CD4-positive, alpha-beta T cell (primary cell): ENCODE measurements around the gene MLIP. TPM values are rescaled to one million over a fixed set of nuclear protein-coding genes. Genes with fewer than 3 reads are reported as not detected.

Experiments
- ATAC-seq: fragments of 200-7000 bp; cut with Tn5 transposase; one replicate; pipeline ENCODE4 v1.10.0; 2022; ENCODE audit warnings: mild to moderate bottlenecking; ENCODE audit not compliant: poor library complexity
- CTCF ChIA-PET: fragments of 350-600 bp; sonication (Branson Sonifier 250); formaldehyde crosslinking; loops from one replicate; lab custom pipeline; 2021; ENCODE audit warnings: antibody characterized with exemption, inconsistent platforms; lab: Charles Lee
- POLR2A ChIA-PET: fragments of 350-600 bp; sonication (Branson Sonifier 250); formaldehyde crosslinking; loops from one replicate; lab custom pipeline; 2021; ENCODE audit warnings: antibody characterized with exemption, inconsistent platforms; lab: Charles Lee
- DNase-seq, 14 experiments: peaks; one replicate each; pipeline ENCODE4 v3.0.0-alpha.2; 2013 to 2020; ENCODE audit warnings: mixed read lengths in 2 of 14
- H3K27ac ChIP-seq, 2 donors: one replicate each; pipeline versions ENCODE4 v1.5.1 to v1.7.0; 2013; ENCODE audit warnings: low read length in 2 of 2, low read depth in 1 of 2, mild to moderate bottlenecking in 1 of 2
- H3K27me3 ChIP-seq, 2 experiments: 1 replicate in 1 of 2; 2 replicates in 1 of 2; pipeline versions ENCODE4 v1.6.1 to v1.7.0; 2013; ENCODE audit warnings: low read length in 2 of 2, control low read depth in 1 of 2, mild to moderate bottlenecking in 1 of 2, moderate library complexity in 1 of 2; ENCODE audit not compliant: insufficient read depth in 2 of 2, control insufficient read depth in 1 of 2
- H3K36me3 ChIP-seq: one replicate; pipeline ENCODE4 v1.6.1; 2013; ENCODE audit warnings: low read length, control low read depth; ENCODE audit not compliant: insufficient read depth
- H3K4me1 ChIP-seq: one replicate; pipeline ENCODE4 v1.6.1; 2013; ENCODE audit warnings: low read length, control low read depth; ENCODE audit not compliant: insufficient read depth
- H3K4me3 ChIP-seq: one replicate; pipeline ENCODE4 v1.5.1; 2013; ENCODE audit warnings: mild to moderate bottlenecking, low read length, moderate library complexity
- H3K9me3 ChIP-seq, 2 experiments: 1 replicate in 1 of 2; 2 replicates in 1 of 2; pipeline versions ENCODE4 v1.6.1 to v1.7.0; 2013; ENCODE audit warnings: low read length in 2 of 2, mild to moderate bottlenecking in 2 of 2, control low read depth in 1 of 2, moderate library complexity in 1 of 2; ENCODE audit not compliant: control insufficient read depth in 1 of 2, insufficient read depth in 1 of 2
- H3K27ac Mint-ChIP-seq: one replicate; pipeline ENCODE4 v1.8.0; 2020; ENCODE audit warnings: mixed read lengths
- H3K27me3 Mint-ChIP-seq: one replicate; pipeline ENCODE4 v1.8.0; 2021; ENCODE audit warnings: mixed read lengths
- H3K36me3 Mint-ChIP-seq: one replicate; pipeline ENCODE4 v1.8.0; 2021; ENCODE audit warnings: low read depth, mixed read lengths
- H3K4me1 Mint-ChIP-seq: one replicate; pipeline ENCODE4 v1.8.0; 2021; ENCODE audit warnings: low read depth, mixed read lengths
- H3K4me3 Mint-ChIP-seq: one replicate; pipeline ENCODE4 v1.8.0; 2020; ENCODE audit warnings: mild to moderate bottlenecking, mixed read lengths
- H3K9me3 Mint-ChIP-seq: one replicate; pipeline ENCODE4 v1.8.0; 2020; ENCODE audit warnings: mixed read lengths
- intact Hi-C, 2 experiments: fragments of 100-400 bp; cut with DNase I in 1 of 2; cut with micrococcal nuclease in 1 of 2; formaldehyde crosslinking; loops; one replicate each; pipeline versions ENCODE4 v1.15.1 to v1.9.0; 2023 to 2025; cut with DNase I, micrococcal nuclease
- total RNA-seq, 174 experiments: library from RNA in 2 of 174; stranded (reverse) in 2 of 174; gene quantifications; one replicate each; pipeline ENCODE4 v1.2.3 and lab custom pipeline; 2021 to 2026
- TF ChIP-seq, protein P1 (sequence below): fragments of 200-600 bp; IDR thresholded peaks from one replicate; pipeline ENCODE4 v1.8.0; 2022; ENCODE audit warnings: antibody characterized with exemption, mild to moderate bottlenecking

The MLIP gene
- total RNA-seq, 2 experiments from 2014 or later, result not detected

DNA sequence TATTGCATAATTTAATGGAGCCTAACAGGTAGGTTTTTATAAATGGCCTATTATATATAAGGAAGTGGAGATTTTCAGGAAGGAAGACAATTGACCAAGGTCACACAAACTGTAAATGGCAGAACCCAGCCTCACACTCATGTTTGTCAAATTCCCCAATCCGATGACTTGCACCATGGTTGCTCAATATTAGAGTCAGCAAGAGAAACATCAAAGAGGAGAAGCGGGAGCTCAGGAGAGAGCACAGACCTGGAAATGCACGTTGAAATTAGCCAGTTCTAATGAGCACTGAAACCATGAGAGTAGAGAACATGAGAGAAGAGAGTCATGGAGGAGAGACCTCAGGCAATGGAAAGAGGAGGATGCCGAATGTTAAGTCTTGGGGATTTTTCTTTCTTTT, 13.5 kb upstream of the MLIP start:
- Histone ChIP-seq H3K4me1 (no peaks in the 10 kb centered on the region), H3K27me3 (no peaks in the 10 kb centered on the region), H3K9me3 (no peaks in the 10 kb centered on the region), H3K27ac (no peak overlapping the region), H3K4me3 (no peak overlapping the region), H3K36me3 (no peaks in the 10 kb centered on the region)
- CTCF ChIA-PET, result no interaction called here
- ATAC-seq (no peak), DNase-seq (no peak)
- Mint-ChIP-seq H3K4me1 (no peaks in the 10 kb centered on the region), H3K36me3 (no peaks in the 10 kb centered on the region), H3K27ac (no peak overlapping the region), H3K4me3 (no peak overlapping the region), H3K9me3 (no peaks in the 10 kb centered on the region), H3K27me3 (no peaks in the 10 kb centered on the region)
- POLR2A ChIA-PET, result no interaction called here
- intact Hi-C loops, result no loop called here
- TF ChIP-seq, protein P1, sequence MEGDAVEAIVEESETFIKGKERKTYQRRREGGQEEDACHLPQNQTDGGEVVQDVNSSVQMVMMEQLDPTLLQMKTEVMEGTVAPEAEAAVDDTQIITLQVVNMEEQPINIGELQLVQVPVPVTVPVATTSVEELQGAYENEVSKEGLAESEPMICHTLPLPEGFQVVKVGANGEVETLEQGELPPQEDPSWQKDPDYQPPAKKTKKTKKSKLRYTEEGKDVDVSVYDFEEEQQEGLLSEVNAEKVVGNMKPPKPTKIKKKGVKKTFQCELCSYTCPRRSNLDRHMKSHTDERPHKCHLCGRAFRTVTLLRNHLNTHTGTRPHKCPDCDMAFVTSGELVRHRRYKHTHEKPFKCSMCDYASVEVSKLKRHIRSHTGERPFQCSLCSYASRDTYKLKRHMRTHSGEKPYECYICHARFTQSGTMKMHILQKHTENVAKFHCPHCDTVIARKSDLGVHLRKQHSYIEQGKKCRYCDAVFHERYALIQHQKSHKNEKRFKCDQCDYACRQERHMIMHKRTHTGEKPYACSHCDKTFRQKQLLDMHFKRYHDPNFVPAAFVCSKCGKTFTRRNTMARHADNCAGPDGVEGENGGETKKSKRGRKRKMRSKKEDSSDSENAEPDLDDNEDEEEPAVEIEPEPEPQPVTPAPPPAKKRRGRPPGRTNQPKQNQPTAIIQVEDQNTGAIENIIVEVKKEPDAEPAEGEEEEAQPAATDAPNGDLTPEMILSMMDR, result no peak

DNA sequence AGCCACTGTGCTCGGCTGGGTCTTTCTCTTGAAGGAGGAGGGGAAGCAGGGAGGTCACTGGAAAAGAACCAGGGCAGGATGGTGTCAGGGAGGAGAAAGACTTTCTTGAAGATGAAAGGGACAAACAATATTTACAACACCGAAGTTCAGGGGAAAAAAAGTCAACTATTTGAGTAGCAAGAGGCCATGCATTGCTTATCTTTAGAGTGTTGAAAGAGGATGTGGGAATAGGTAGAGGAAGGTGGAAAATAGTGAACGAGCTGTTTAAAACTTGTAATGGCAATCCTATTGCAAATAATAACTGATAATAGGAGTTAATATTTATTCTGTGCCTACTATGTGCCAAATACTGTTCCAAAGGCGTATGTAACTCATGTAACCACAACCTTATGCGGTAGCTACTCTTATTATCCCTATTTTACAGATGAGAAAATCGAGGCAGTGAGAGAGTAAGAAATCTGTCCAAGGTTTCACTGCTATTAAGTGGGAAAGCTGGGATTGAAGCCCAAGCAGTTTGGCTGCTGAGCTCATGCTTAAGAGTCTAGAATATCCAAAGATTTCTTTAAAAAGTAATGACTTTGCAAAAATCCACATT, 12.7 kb upstream of the MLIP start:
- DNase-seq (no peak), ATAC-seq (no peak)
- TF ChIP-seq, protein P1, result no peak
- Mint-ChIP-seq H3K36me3 (no peaks in the 10 kb centered on the region), H3K27me3 (no peaks in the 10 kb centered on the region), H3K4me3 (no peak overlapping the region), H3K27ac (no peak overlapping the region), H3K4me1 (no peaks in the 10 kb centered on the region), H3K9me3 (no peaks in the 10 kb centered on the region)
- H3K27me3 ChIP-seq, result no peaks in the 10 kb centered on the region
- ChIA-PET POLR2A (no interaction called here), CTCF (no interaction called here)
- H3K4me3 ChIP-seq, result no peak overlapping the region
- H3K27ac ChIP-seq, result no peak overlapping the region
- no peaks in the 10 kb centered on the region for H3K9me3 ChIP-seq
- no peaks in the 10 kb centered on the region for H3K4me1 ChIP-seq
- intact Hi-C loops, result no loop called here
- H3K36me3 ChIP-seq, result no peaks in the 10 kb centered on the region

DNA sequence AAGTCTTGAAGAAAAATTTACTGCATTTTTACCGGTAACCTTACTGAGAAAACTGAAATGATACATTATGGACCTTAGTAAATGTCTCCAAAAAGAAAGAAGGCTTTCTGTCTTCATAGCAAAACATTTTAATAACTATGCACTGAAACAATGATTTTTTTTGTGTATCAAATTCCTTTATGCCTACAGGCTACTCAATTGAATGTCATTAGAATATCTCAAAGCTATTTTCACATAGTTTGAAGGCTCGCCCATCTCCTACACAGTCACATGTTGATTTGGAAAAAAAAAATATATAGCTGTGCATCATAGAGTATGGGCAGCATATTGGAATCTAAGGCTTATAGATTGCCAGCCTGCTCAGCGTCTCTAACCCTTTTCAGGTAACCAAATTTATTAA, 12.0 kb upstream of the MLIP start:
- no peaks in the 10 kb centered on the region for H3K4me1 ChIP-seq
- ATAC-seq (no peak), DNase-seq (no peak)
- intact Hi-C loops, result no loop called here
- Mint-ChIP-seq H3K9me3 (no peaks in the 10 kb centered on the region), H3K36me3 (no peaks in the 10 kb centered on the region), H3K4me1 (no peaks in the 10 kb centered on the region), H3K27ac (no peak overlapping the region), H3K27me3 (no peaks in the 10 kb centered on the region), H3K4me3 (no peak overlapping the region)
- TF ChIP-seq, protein P1, result no peak
- no peak overlapping the region for H3K27ac ChIP-seq
- no peak overlapping the region for H3K4me3 ChIP-seq
- CTCF ChIA-PET, result no interaction called here
- no peaks in the 10 kb centered on the region for H3K9me3 ChIP-seq
- POLR2A ChIA-PET, result no interaction called here
- no peaks in the 10 kb centered on the region for H3K36me3 ChIP-seq
- H3K27me3 ChIP-seq, result no peaks in the 10 kb centered on the region
